Head of caudate nucleus (tissue), 42 donors: ENCODE results near the gene NMUR1.
"Not testable (repeated sequence)": the region's sequence is repeated elsewhere in the genome, so short reads cannot be mapped to it uniquely, and the experiment has no call there.

Experiments
- DNase-seq, 42 donors: peaks; one replicate each; pipeline versions ENCODE4 v3.0.0 to v3.0.0-alpha.2; 2020 to 2021; ENCODE audit warnings: mixed read lengths in 7 of 42
- intact Hi-C: fragments of 100-400 bp; cut with DNase I; formaldehyde crosslinking; loops from one replicate; pipeline ENCODE4 v1.15.0; 2022

The NMUR1 gene

GRCh38 chr2:231530099-231531011, at the start of gene NMUR1:
Gene NMUR1 (minus strand): TSS chr2:231530445. CDS start chr2:231530361, 84 bp downstream.
- peak in 34 of 42 donors; percentile 24 to 77 (median 45) for DNase-seq
- intact Hi-C loops: no loop called here

GRCh38 chr2:231579560-231579959, 49.3 kb upstream of the NMUR1 start:
- intact Hi-C loops: no loop called here
- DNase-seq: no peak

GRCh38 chr2:231578655-231579054, 48.4 kb upstream of the NMUR1 start:
- DNase-seq, intact Hi-C loops: not testable (repeated sequence)

GRCh38 chr2:231576465-231576864, 46.2 kb upstream of the NMUR1 start:
- DNase-seq: no peak
- intact Hi-C loops: no loop called here

GRCh38 chr2:231575612-231576256, 45.5 kb upstream of the NMUR1 start:
- no peak for DNase-seq
- intact Hi-C loops: no loop called here

- intact Hi-C loops: no loop called here
- no peak for DNase-seq
Measured at GRCh38 chr2:231573698-231574421, 43.6 kb upstream of the NMUR1 start.

GRCh38 chr2:231573096-231573495, 42.9 kb upstream of the NMUR1 start:
- no peak for DNase-seq
- intact Hi-C loops: no loop called here

- intact Hi-C loops: no loop called here
- no peak for DNase-seq
Measured at GRCh38 chr2:231571661-231572191, 41.5 kb upstream of the NMUR1 start.

GRCh38 chr2:231570915-231571314, 40.7 kb upstream of the NMUR1 start:
- DNase-seq, intact Hi-C loops: not testable (repeated sequence)

- no peak for DNase-seq
- intact Hi-C loops: no loop called here
Measured at GRCh38 chr2:231568785-231569435, 38.7 kb upstream of the NMUR1 start.

- intact Hi-C loops: no loop called here
Measured at GRCh38 chr2:231568098-231568784, 38.0 kb upstream of the NMUR1 start.

GRCh38 chr2:231567159-231567558, 36.9 kb upstream of the NMUR1 start:
- intact Hi-C loops: no loop called here
- DNase-seq: no peak

More at GRCh38 chr2:231568098-231568784, 38.0 kb upstream of the NMUR1 start:
- DNase-seq: no peak

GRCh38 chr2:231565887-231566594, 35.8 kb upstream of the NMUR1 start:
- intact Hi-C loops: no loop called here

GRCh38 chr2:231563378-231563961, 33.2 kb upstream of the NMUR1 start:
- intact Hi-C loops: loop anchor here (5.0 kb wide), 1 partner anchor 39 kb away; no protein-coding TSS in a partner anchor
- DNase-seq: peak; percentile 57 to 92 (median 80)

More at GRCh38 chr2:231565887-231566594, 35.8 kb upstream of the NMUR1 start:
- no peak for DNase-seq

GRCh38 chr2:231557571-231558217, 27.4 kb upstream of the NMUR1 start:
- peak in 40 of 42 donors; percentile 14 to 84 (median 57) for DNase-seq
- intact Hi-C loops: loop anchor here (5.0 kb wide), 2 partner anchors 35 to 75 kb away; no protein-coding TSS in a partner anchor

GRCh38 chr2:231556981-231557380, 26.7 kb upstream of the NMUR1 start:
- intact Hi-C loops: loop anchor here (5.0 kb wide), 2 partner anchors 35 to 75 kb away; no protein-coding TSS in a partner anchor
- no peak for DNase-seq
